ENCODE data around the gene MRAS. TPM values are rescaled to one million over a fixed set of nuclear protein-coding genes. Genes with fewer than 3 reads are reported as not detected.

Gene MRAS
- polyA plus RNA-seq, 3 donors = 6.2 to 13.2 (median 8.3) TPM

- peak overlapping the region in 3 of 7 donors; percentile 4 to 85 (median 56) for H3K27ac Mint-ChIP-seq
- H3K27ac ChIP-seq (ENCODE audit: low read depth in 1 of 2, low read length in 2 of 2) = no peak overlapping the region
These were observed 1.7 kb downstream of the MRAS start for GRCh38 chr3:138349926-138350665.

DNA sequence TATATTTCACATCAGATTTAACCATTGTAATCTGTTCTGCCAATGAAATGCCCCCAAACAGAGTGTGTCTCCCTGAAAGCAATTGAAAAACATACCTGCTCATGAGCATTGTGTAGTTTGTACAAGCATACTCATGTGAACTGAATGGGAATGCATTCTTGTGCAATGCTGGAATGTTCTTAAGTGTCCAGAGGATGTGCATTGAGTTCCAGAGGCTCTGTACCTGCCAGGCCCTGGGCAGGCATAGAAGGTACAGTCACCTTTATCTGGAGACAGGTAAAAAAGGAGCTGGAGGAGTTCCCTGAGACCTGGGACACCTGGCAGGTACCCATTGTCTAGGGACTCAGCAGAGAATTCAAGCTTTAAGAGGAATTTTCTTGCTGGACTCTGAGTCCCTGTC lies 2.8 kb downstream of the MRAS start:
- no peak overlapping the region for H3K27ac Mint-ChIP-seq
- Histone ChIP-seq H3K27me3 (ENCODE audit: control insufficient read depth in 2 of 2, insufficient read depth in 2 of 2, low read length in 2 of 2) (peaks cover 0 to 3% of the 10 kb centered on the region in 2 donors), H3K27ac (ENCODE audit: low read depth in 1 of 2, low read length in 2 of 2) (no peak overlapping the region), H4K20me1 (ENCODE audit: insufficient read depth, low read length) (no peaks in the 10 kb centered on the region), H3K9me3 (replicated peaks in 1 of 2; ENCODE audit: control insufficient read depth in 1 of 2, insufficient read depth in 1 of 2, low read length in 2 of 2) (no peaks in the 10 kb centered on the region), H3K4me3 (replicated peaks in 1 of 3; ENCODE audit: low read depth in 2 of 3, low read length in 3 of 3) (no peak overlapping the region), H3K9ac (ENCODE audit: insufficient read depth, low read length, poor library complexity, severe bottlenecking) (no peak overlapping the region), H3K4me2 (replicated peaks; ENCODE audit: extremely low read depth, low read length, poor library complexity, severe bottlenecking) (no peak overlapping the region), H3K36me3 (replicated peaks in 1 of 2; ENCODE audit: control insufficient read depth in 1 of 2, insufficient read depth in 2 of 2, low read length in 2 of 2) (no peaks in the 10 kb centered on the region), H3K4me1 (ENCODE audit: control insufficient read depth in 1 of 2, insufficient read depth in 2 of 2, low read length in 2 of 2) (peaks cover 18 to 24% of the 10 kb centered on the region in 2 donors), H3K79me2 (ENCODE audit: insufficient read depth, low read length) (no peaks in the 10 kb centered on the region), H2AFZ (ENCODE audit: insufficient read depth, low read depth, low read length, poor library complexity, severe bottlenecking) (no peak overlapping the region)
- intact Hi-C loops (cut with micrococcal nuclease) = no loop called here
- TF ChIP-seq CTCF (IDR thresholded peaks at IDR 0.05) = no peak
- H3K9me3 Mint-ChIP-seq = peaks cover 0 to 3% (median 0%) of the 10 kb centered on the region in 7 donors
- H3K36me3 Mint-ChIP-seq = peaks cover 0 to 3% of the 10 kb centered on the region in 2 donors
- peaks cover 27% of the 10 kb centered on the region for H3K4me1 Mint-ChIP-seq
- H3K27me3 Mint-ChIP-seq (ENCODE audit: low read depth in 3 of 3) = peaks cover 8 to 19% (median 8%) of the 10 kb centered on the region in 3 donors
- no peak for DNase-seq
- H3K4me3 Mint-ChIP-seq = no peak overlapping the region

More at GRCh38 chr3:138349926-138350665, 1.7 kb downstream of the MRAS start:
- H3K9me3 Mint-ChIP-seq = peaks cover 0 to 3% (median 0%) of the 10 kb centered on the region in 7 donors
- TF ChIP-seq CTCF (IDR thresholded peaks at IDR 0.05) = no peak
- peaks cover 8 to 19% (median 13%) of the 10 kb centered on the region in 3 donors for H3K27me3 Mint-ChIP-seq (ENCODE audit: low read depth in 3 of 3)
- intact Hi-C loops (cut with micrococcal nuclease) = no loop called here
- Histone ChIP-seq H3K27me3 (ENCODE audit: control insufficient read depth in 2 of 2, insufficient read depth in 2 of 2, low read length in 2 of 2) (peaks cover 0 to 3% of the 10 kb centered on the region in 2 donors), H3K36me3 (replicated peaks in 1 of 2; ENCODE audit: control insufficient read depth in 1 of 2, insufficient read depth in 2 of 2, low read length in 2 of 2) (no peaks in the 10 kb centered on the region), H3K9ac (ENCODE audit: insufficient read depth, low read length, poor library complexity, severe bottlenecking) (no peak overlapping the region), H4K20me1 (ENCODE audit: insufficient read depth, low read length) (no peaks in the 10 kb centered on the region), H3K4me1 (ENCODE audit: control insufficient read depth in 1 of 2, insufficient read depth in 2 of 2, low read length in 2 of 2) (peaks cover 18 to 24% of the 10 kb centered on the region in 2 donors), H3K4me2 (replicated peaks; ENCODE audit: extremely low read depth, low read length, poor library complexity, severe bottlenecking) (peak overlapping the region; percentile 72), H3K79me2 (ENCODE audit: insufficient read depth, low read length) (no peaks in the 10 kb centered on the region), H3K9me3 (replicated peaks in 1 of 2; ENCODE audit: control insufficient read depth in 1 of 2, insufficient read depth in 1 of 2, low read length in 2 of 2) (no peaks in the 10 kb centered on the region), H3K4me3 (replicated peaks in 1 of 3; ENCODE audit: low read depth in 2 of 3, low read length in 3 of 3) (peak overlapping the region in 1 of 3 experiments; percentile 78), H2AFZ (ENCODE audit: insufficient read depth, low read depth, low read length, poor library complexity, severe bottlenecking) (no peak overlapping the region)
- no peaks in the 10 kb centered on the region for H3K36me3 Mint-ChIP-seq
- 0% methylated on average over 2 of the region's 15 CpGs for WGBS (ENCODE audit: insufficient coverage)
- H3K4me1 Mint-ChIP-seq = peaks cover 27% of the 10 kb centered on the region
- H3K4me3 Mint-ChIP-seq = peak overlapping the region; percentile 86 to 87
- DNase-seq = peak in 1 of 3 donors; percentile 47

All from CD14-positive monocyte (primary cell).